Hepatocyte (in vitro differentiated cells): ENCODE measurements around the gene LMAN2.

ENCODE experiments used
- EZH2 ChIP-seq: fragments of 200-600 bp; sonication (generic); IDR thresholded peaks from 2 replicates; pipeline ENCODE4 v1.6.1; 2016; ENCODE audit warnings: antibody characterized with exemption, mild to moderate bottlenecking, borderline replicate concordance
- EZH2phosphoT487 ChIP-seq: fragments of 200-600 bp; sonication (generic); IDR thresholded peaks from one replicate; pipeline ENCODE4 v1.6.1; 2018; ENCODE audit warnings: antibody characterized with exemption, mild to moderate bottlenecking, low read depth, moderate library complexity; ENCODE audit not compliant: unreplicated experiment, severe bottlenecking
- TF ChIP-seq, protein P1 (sequence below): fragments of 200-600 bp; sonication (generic); IDR thresholded peaks from 2 replicates; pipeline ENCODE4 v1.5.1; 2016; ENCODE audit warnings: antibody characterized with exemption, mild to moderate bottlenecking; ENCODE audit not compliant: poor library complexity

DNA sequence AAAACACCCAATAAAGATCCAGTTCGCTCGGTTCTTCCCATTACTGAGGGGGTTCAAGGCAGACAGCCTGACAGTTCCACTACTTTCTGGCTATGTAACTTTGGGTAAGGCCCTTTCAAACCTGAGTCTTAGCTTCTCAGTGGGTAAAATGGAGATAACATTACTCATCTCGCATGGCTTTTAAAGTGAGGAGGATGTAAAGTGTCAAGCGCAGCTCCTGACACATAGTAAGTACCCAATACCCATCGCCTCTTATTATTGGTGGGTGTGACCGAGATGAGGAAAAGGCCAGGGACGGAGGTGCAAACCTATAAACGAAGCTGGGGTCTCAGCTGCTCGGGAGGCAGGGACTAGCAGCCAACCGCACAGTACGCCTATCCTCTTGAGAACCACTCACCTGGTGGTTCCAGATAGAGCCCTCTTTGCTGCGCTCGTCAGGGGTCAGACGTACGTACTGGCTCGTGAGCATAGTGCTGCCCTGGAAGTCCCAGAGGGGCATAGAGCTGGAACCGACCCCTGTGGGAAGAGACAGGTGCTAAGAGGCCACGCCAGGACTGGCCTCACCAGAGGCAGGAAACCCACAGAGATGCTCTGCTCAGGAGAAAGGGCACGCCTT lies 584 bp downstream of the LMAN2 start:
- TF ChIP-seq, protein P1, sequence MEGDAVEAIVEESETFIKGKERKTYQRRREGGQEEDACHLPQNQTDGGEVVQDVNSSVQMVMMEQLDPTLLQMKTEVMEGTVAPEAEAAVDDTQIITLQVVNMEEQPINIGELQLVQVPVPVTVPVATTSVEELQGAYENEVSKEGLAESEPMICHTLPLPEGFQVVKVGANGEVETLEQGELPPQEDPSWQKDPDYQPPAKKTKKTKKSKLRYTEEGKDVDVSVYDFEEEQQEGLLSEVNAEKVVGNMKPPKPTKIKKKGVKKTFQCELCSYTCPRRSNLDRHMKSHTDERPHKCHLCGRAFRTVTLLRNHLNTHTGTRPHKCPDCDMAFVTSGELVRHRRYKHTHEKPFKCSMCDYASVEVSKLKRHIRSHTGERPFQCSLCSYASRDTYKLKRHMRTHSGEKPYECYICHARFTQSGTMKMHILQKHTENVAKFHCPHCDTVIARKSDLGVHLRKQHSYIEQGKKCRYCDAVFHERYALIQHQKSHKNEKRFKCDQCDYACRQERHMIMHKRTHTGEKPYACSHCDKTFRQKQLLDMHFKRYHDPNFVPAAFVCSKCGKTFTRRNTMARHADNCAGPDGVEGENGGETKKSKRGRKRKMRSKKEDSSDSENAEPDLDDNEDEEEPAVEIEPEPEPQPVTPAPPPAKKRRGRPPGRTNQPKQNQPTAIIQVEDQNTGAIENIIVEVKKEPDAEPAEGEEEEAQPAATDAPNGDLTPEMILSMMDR = no peak
- no peak for TF ChIP-seq EZH2
- TF ChIP-seq EZH2phosphoT487 = no peak
